Neural progenitor cell (in vitro differentiated cells): Measurements from ENCODE around the gene RPL10.

Source experiments
- EZH2 ChIP-seq: fragments of 200-600 bp; sonication (generic); IDR thresholded peaks from 2 replicates; pipeline ENCODE4 v1.6.1; 2017; ENCODE audit warnings: antibody characterized with exemption, mild to moderate bottlenecking, moderate library complexity
- TF ChIP-seq, protein P1 (sequence below): fragments of 200-600 bp; sonication (generic); IDR thresholded peaks from 2 replicates; pipeline ENCODE4 v1.5.1; 2017; ENCODE audit warnings: antibody characterized with exemption, mild to moderate bottlenecking

DNA sequence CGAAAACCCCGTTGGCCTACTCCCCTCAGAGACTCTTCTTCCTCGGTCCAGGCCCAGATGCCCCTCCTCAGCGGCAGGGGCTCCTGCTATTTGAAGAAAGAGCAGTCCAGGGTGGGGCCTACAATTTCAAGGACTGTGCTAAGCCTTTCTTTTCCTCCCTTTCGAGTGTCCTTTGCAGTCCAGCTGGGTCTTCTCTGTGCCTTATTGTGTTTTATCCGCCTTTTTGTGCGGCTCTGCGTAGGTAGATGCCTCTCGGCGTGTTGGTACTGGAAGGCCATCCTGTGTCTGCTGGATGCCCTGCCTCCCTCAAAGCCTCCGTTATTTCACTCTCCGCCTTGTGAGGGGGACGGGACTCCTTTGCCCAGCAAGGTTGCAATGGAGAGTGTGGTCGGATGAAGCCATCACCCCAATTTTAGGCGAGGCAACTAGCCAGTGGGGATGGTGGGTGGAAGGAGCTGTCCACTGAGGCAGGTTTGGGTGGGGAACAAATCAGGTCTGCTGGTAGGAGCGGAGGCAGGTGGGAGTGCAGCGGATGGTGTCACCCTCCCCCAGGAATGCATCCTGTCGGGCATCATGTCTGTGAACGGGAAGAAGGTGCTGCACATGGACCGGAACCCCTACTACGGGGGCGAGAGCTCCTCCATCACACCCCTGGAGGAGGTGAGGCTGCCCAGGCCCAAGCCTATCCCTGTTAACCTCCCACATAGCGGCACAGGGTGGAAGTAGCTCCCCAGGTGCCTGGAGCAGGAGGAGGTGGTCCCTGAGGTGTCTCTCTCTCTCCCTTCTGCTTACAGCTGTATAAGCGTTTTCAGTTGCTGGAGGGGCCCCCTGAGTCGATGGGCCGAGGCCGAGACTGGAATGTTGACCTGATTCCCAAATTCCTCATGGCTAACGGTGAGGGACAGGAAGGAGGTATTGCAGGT lies 40.1 kb downstream of the RPL10 start:
- TF ChIP-seq, protein P1, sequence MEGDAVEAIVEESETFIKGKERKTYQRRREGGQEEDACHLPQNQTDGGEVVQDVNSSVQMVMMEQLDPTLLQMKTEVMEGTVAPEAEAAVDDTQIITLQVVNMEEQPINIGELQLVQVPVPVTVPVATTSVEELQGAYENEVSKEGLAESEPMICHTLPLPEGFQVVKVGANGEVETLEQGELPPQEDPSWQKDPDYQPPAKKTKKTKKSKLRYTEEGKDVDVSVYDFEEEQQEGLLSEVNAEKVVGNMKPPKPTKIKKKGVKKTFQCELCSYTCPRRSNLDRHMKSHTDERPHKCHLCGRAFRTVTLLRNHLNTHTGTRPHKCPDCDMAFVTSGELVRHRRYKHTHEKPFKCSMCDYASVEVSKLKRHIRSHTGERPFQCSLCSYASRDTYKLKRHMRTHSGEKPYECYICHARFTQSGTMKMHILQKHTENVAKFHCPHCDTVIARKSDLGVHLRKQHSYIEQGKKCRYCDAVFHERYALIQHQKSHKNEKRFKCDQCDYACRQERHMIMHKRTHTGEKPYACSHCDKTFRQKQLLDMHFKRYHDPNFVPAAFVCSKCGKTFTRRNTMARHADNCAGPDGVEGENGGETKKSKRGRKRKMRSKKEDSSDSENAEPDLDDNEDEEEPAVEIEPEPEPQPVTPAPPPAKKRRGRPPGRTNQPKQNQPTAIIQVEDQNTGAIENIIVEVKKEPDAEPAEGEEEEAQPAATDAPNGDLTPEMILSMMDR: no peak
- TF ChIP-seq EZH2: no peak
